Mammary epithelial cell (primary cell): Measurements from ENCODE around the gene TBC1D22A.

Experiments
- CTCF ChIP-seq, 2 donors: IDR thresholded peaks in 1 of 2; conservative IDR thresholded peaks in 1 of 2; 2 replicates each; pipeline ENCODE4 v1.5.1; 2011 to 2012; ENCODE audit warnings: inconsistent platforms in 2 of 2, low read length in 2 of 2, mild to moderate bottlenecking in 2 of 2, control low read depth in 1 of 2, low read depth in 1 of 2; ENCODE audit not compliant: insufficient read depth in 1 of 2; ENCODE audit errors: extremely low read depth in 1 of 2
- EZH2 ChIP-seq: IDR thresholded peaks from 2 replicates; pipeline ENCODE4 v1.6.1; 2012; ENCODE audit warnings: low read length, inconsistent platforms, borderline replicate concordance

DNA sequence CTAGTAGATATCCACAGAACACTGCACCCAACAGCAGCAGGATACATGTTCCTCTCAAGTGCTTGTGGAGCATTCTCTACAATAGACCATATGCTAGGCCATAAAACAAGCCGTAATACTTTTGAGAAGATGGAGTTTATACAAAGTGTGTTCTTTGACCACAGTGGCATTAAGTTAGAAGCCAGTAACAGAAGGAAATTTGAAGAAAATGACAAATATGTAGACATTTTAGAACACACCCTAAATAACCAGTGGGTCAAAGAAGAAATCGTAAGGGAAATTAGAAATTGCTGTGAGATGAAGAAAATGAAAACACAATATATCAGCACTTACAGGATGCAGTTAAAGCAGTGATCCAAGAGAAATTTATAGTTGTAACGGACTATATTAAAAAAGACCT is 163.4 kb downstream of the TBC1D22A start:
- TF ChIP-seq CTCF (conservative IDR thresholded peaks at IDR 0.05 in 1 of 2, IDR thresholded peaks at IDR 0.05 in 1 of 2; ENCODE audit: extremely low read depth in 1 of 2, insufficient read depth in 1 of 2, low read depth in 1 of 2, low read length in 2 of 2) = no peak
- TF ChIP-seq EZH2 = no peak
